ENCODE results near the gene GALNTL6. TPM values are rescaled to one million over a fixed set of nuclear protein-coding genes. Genes with fewer than 3 reads are reported as not detected.

GALNTL6 gene
- total and polyA plus RNA-seq, 2 experiments from 2014 or later: 0.38 to 0.40 TPM

DNA sequence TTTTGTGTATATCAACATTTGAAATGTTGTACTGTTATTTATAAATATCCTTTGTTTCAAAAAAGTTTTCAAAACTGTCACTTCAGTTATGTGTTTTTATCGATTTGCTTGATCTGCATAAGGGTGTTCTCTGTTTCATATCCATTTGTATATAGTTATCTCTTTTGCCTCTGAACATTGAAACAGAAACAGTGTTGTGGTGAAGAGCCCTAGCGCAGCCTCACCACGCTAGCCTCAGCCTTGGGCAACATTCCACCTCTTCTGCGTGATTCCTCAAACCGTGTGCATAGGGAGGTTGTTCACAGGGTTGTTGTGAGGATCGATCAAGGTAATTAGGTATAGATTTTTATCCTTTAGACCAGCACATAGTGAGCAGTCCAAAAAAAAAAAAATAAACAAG is 1068.4 kb downstream of the GALNTL6 start:
- TF ChIP-seq EZH2phosphoT487 (IDR thresholded peaks at IDR 0.05; ENCODE audit: unreplicated experiment) (no peak), STAT1 (IDR thresholded peaks at IDR 0.05; ENCODE audit: unreplicated experiment) (no peak), POLR2AphosphoS5 (IDR thresholded peaks at IDR 0.05; ENCODE audit: low read depth) (no peak), EZH2 (IDR thresholded peaks at IDR 0.05; ENCODE audit: low read depth, unreplicated experiment) (no peak), ZNF331 (CRISPR knock-in tag; IDR thresholded peaks at IDR 0.05; ENCODE audit: low read depth) (no peak), JUNB (IDR thresholded peaks at IDR 0.05; ENCODE audit: unreplicated experiment) (no peak), NANOG (IDR thresholded peaks at IDR 0.05; ENCODE audit: borderline replicate concordance) (no peak), ZNF114 (CRISPR knock-in tag; IDR thresholded peaks at IDR 0.05) (no peak)
- TF ChIP-seq, protein P1, sequence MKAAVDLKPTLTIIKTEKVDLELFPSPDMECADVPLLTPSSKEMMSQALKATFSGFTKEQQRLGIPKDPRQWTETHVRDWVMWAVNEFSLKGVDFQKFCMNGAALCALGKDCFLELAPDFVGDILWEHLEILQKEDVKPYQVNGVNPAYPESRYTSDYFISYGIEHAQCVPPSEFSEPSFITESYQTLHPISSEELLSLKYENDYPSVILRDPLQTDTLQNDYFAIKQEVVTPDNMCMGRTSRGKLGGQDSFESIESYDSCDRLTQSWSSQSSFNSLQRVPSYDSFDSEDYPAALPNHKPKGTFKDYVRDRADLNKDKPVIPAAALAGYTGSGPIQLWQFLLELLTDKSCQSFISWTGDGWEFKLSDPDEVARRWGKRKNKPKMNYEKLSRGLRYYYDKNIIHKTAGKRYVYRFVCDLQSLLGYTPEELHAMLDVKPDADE (IDR thresholded peaks at IDR 0.05): no peak
- TF ChIP-seq, protein P2, sequence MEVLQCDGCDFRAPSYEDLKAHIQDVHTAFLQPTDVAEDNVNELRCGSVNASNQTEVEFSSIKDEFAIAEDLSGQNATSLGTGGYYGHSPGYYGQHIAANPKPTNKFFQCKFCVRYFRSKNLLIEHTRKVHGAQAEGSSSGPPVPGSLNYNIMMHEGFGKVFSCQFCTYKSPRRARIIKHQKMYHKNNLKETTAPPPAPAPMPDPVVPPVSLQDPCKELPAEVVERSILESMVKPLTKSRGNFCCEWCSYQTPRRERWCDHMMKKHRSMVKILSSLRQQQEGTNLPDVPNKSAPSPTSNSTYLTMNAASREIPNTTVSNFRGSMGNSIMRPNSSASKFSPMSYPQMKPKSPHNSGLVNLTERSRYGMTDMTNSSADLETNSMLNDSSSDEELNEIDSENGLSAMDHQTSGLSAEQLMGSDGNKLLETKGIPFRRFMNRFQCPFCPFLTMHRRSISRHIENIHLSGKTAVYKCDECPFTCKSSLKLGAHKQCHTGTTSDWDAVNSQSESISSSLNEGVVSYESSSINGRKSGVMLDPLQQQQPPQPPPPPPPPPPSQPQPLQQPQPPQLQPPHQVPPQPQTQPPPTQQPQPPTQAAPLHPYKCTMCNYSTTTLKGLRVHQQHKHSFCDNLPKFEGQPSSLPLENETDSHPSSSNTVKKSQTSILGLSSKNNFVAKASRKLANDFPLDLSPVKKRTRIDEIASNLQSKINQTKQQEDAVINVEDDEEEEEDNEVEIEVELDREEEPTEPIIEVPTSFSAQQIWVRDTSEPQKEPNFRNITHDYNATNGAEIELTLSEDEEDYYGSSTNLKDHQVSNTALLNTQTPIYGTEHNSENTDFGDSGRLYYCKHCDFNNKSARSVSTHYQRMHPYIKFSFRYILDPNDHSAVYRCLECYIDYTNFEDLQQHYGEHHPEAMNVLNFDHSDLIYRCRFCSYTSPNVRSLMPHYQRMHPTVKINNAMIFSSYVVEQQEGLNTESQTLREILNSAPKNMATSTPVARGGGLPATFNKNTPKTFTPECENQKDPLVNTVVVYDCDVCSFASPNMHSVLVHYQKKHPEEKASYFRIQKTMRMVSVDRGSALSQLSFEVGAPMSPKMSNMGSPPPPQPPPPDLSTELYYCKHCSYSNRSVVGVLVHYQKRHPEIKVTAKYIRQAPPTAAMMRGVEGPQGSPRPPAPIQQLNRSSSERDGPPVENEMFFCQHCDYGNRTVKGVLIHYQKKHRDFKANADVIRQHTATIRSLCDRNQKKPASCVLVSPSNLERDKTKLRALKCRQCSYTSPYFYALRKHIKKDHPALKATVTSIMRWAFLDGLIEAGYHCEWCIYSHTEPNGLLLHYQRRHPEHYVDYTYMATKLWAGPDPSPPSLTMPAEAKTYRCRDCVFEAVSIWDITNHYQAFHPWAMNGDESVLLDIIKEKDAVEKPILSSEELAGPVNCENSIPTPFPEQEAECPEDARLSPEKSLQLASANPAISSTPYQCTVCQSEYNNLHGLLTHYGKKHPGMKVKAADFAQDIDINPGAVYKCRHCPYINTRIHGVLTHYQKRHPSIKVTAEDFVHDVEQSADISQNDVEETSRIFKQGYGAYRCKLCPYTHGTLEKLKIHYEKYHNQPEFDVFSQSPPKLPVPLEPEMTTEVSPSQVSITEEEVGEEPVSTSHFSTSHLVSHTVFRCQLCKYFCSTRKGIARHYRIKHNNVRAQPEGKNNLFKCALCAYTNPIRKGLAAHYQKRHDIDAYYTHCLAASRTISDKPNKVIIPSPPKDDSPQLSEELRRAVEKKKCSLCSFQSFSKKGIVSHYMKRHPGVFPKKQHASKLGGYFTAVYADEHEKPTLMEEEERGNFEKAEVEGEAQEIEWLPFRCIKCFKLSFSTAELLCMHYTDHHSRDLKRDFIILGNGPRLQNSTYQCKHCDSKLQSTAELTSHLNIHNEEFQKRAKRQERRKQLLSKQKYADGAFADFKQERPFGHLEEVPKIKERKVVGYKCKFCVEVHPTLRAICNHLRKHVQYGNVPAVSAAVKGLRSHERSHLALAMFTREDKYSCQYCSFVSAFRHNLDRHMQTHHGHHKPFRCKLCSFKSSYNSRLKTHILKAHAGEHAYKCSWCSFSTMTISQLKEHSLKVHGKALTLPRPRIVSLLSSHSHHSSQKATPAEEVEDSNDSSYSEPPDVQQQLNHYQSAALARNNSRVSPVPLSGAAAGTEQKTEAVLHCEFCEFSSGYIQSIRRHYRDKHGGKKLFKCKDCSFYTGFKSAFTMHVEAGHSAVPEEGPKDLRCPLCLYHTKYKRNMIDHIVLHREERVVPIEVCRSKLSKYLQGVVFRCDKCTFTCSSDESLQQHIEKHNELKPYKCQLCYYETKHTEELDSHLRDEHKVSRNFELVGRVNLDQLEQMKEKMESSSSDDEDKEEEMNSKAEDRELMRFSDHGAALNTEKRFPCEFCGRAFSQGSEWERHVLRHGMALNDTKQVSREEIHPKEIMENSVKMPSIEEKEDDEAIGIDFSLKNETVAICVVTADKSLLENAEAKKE (CRISPR knock-in tag; IDR thresholded peaks at IDR 0.05): no peak
- TF ChIP-seq, protein P3, sequence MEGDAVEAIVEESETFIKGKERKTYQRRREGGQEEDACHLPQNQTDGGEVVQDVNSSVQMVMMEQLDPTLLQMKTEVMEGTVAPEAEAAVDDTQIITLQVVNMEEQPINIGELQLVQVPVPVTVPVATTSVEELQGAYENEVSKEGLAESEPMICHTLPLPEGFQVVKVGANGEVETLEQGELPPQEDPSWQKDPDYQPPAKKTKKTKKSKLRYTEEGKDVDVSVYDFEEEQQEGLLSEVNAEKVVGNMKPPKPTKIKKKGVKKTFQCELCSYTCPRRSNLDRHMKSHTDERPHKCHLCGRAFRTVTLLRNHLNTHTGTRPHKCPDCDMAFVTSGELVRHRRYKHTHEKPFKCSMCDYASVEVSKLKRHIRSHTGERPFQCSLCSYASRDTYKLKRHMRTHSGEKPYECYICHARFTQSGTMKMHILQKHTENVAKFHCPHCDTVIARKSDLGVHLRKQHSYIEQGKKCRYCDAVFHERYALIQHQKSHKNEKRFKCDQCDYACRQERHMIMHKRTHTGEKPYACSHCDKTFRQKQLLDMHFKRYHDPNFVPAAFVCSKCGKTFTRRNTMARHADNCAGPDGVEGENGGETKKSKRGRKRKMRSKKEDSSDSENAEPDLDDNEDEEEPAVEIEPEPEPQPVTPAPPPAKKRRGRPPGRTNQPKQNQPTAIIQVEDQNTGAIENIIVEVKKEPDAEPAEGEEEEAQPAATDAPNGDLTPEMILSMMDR (conservative IDR thresholded peaks at IDR 0.05; ENCODE audit: low read depth in 2 of 2): no peak
- TF ChIP-seq, protein P4, sequence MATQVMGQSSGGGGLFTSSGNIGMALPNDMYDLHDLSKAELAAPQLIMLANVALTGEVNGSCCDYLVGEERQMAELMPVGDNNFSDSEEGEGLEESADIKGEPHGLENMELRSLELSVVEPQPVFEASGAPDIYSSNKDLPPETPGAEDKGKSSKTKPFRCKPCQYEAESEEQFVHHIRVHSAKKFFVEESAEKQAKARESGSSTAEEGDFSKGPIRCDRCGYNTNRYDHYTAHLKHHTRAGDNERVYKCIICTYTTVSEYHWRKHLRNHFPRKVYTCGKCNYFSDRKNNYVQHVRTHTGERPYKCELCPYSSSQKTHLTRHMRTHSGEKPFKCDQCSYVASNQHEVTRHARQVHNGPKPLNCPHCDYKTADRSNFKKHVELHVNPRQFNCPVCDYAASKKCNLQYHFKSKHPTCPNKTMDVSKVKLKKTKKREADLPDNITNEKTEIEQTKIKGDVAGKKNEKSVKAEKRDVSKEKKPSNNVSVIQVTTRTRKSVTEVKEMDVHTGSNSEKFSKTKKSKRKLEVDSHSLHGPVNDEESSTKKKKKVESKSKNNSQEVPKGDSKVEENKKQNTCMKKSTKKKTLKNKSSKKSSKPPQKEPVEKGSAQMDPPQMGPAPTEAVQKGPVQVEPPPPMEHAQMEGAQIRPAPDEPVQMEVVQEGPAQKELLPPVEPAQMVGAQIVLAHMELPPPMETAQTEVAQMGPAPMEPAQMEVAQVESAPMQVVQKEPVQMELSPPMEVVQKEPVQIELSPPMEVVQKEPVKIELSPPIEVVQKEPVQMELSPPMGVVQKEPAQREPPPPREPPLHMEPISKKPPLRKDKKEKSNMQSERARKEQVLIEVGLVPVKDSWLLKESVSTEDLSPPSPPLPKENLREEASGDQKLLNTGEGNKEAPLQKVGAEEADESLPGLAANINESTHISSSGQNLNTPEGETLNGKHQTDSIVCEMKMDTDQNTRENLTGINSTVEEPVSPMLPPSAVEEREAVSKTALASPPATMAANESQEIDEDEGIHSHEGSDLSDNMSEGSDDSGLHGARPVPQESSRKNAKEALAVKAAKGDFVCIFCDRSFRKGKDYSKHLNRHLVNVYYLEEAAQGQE (IDR thresholded peaks at IDR 0.05; ENCODE audit: unreplicated experiment): no peak
- no peaks in the 10 kb centered on the region for H3K36me3 Mint-ChIP-seq (ENCODE audit: low read depth)
- no peaks in the 10 kb centered on the region for H3K4me1 Mint-ChIP-seq
- DNase-seq (ENCODE audit: low spot score) (no peak), ATAC-seq (no peak)
- Histone ChIP-seq H3K9me2 (ENCODE audit: insufficient read depth) (no peaks in the 10 kb centered on the region), H3K36me3 (ENCODE audit: insufficient read depth) (no peaks in the 10 kb centered on the region), H3K27ac (ENCODE audit: low read depth) (no peak overlapping the region), H2AFZ (no peak overlapping the region), H3F3A (replicated peaks; ENCODE audit: low read depth) (no peaks in the 10 kb centered on the region), H4K20me1 (replicated peaks; ENCODE audit: insufficient read depth) (no peaks in the 10 kb centered on the region), H3K4me3 (no peak overlapping the region), H3K4me2 (no peak overlapping the region), H3K4me1 (ENCODE audit: insufficient read depth) (no peaks in the 10 kb centered on the region), H3K27me3 (ENCODE audit: insufficient read depth) (no peaks in the 10 kb centered on the region), H3K79me2 (replicated peaks; ENCODE audit: insufficient read depth) (no peaks in the 10 kb centered on the region)
- peaks cover 2% of the 10 kb centered on the region for H3K27me3 Mint-ChIP-seq (ENCODE audit: insufficient read depth, low read depth, poor library complexity)
- no peak overlapping the region for H3K27ac Mint-ChIP-seq
- no peaks in the 10 kb centered on the region for H3K9me3 Mint-ChIP-seq
- no peak overlapping the region for H3K4me3 Mint-ChIP-seq
